Hematopoietic multipotent progenitor cell treated with erythropoietin and hydrocortisone succinate and interleukin-3 and kit ligand, for 4 days (in vitro differentiated cells): Measurements from ENCODE around the gene PRSS50.
A peak's percentile ranks its signal among the peaks of the same experiment; 100 is the strongest.

ENCODE experiments used
- DNase-seq: peaks from one replicate; pipeline ENCODE4 v3.0.0-alpha.2; 2015

The PRSS50 gene

GRCh38 chr3:46690798-46691197 is 26.9 kb downstream of the PRSS50 start:
- no peak for DNase-seq

- DNase-seq: no peak
Measured at GRCh38 chr3:46685446-46685845, 32.2 kb downstream of the PRSS50 start.

GRCh38 chr3:46684891-46685290 is 32.8 kb downstream of the PRSS50 start:
- DNase-seq: no peak

- no peak for DNase-seq
Measured at GRCh38 chr3:46682974-46683373, 34.7 kb downstream of the PRSS50 start.

GRCh38 chr3:46681856-46682540 is 35.7 kb downstream of the PRSS50 start:
- DNase-seq: no peak

- DNase-seq: no peak
Measured at GRCh38 chr3:46681387-46681786, 36.3 kb downstream of the PRSS50 start.

- DNase-seq: no peak
Measured at GRCh38 chr3:46680298-46680826, 37.3 kb downstream of the PRSS50 start.

GRCh38 chr3:46679681-46680080 is 38.0 kb downstream of the PRSS50 start:
- no peak for DNase-seq

GRCh38 chr3:46678280-46678679 is 39.4 kb downstream of the PRSS50 start:
- no peak for DNase-seq

- DNase-seq: no peak
Measured at GRCh38 chr3:46677411-46677726, 40.3 kb downstream of the PRSS50 start.

- no peak for DNase-seq
Measured at GRCh38 chr3:46676601-46677410, 40.9 kb downstream of the PRSS50 start.

GRCh38 chr3:46675843-46676567 is 41.7 kb downstream of the PRSS50 start:
- no peak for DNase-seq

- DNase-seq: no peak
Measured at GRCh38 chr3:46675426-46675825, 42.2 kb downstream of the PRSS50 start.

GRCh38 chr3:46674031-46674845 is 43.4 kb downstream of the PRSS50 start:
- peak; percentile 35 for DNase-seq

GRCh38 chr3:46673151-46674030 is 44.3 kb downstream of the PRSS50 start:
- no peak for DNase-seq

GRCh38 chr3:46672349-46672695 is 45.3 kb downstream of the PRSS50 start:
- DNase-seq: no peak

GRCh38 chr3:46671541-46672348 is 45.9 kb downstream of the PRSS50 start:
- no peak for DNase-seq

- no peak for DNase-seq
Measured at GRCh38 chr3:46670891-46671427, 46.7 kb downstream of the PRSS50 start.

GRCh38 chr3:46670000-46670890 is 47.4 kb downstream of the PRSS50 start:
- no peak for DNase-seq
